PC-9 (cell line): ENCODE results near the gene APCDD1L. TPM values are rescaled to one million over a fixed set of nuclear protein-coding genes. Genes with fewer than 3 reads are reported as not detected.

Source experiments
- BruUV-seq: library from RNA; stranded (reverse); fragments of 400-500 nt; replicated peaks from 2 replicates; lab custom pipeline; 2021; lab: Mats Ljungman, UMichigan
- CTCF ChIA-PET: fragments of 300-600 bp; sonication (Branson Sonifier 250); formaldehyde crosslinking; loops from one replicate; lab custom pipeline; 2022; ENCODE audit warnings: antibody characterized with exemption; lab: Charles Lee
- POLR2A ChIA-PET: fragments of 300-600 bp; sonication (Branson Sonifier 250); formaldehyde crosslinking; loops from one replicate; lab custom pipeline; 2022; ENCODE audit warnings: antibody characterized with exemption; ENCODE audit not compliant: unreplicated experiment; lab: Charles Lee
- DNase-seq, 2 experiments: peaks; one replicate each; pipeline versions ENCODE4 v3.0.0 to v3.0.0-alpha.2; 2015 to 2022; ENCODE audit warnings: mixed read lengths in 1 of 2
- H2AFZ ChIP-seq: fragments of 200-600 bp; sonication (generic); 2 replicates; pipeline ENCODE4 v1.8.1; 2017; ENCODE audit warnings: antibody characterized with exemption
- H3F3A ChIP-seq: fragments of 200-600 bp; sonication (generic); 2 replicates; pipeline ENCODE4 v1.8.1; 2017; ENCODE audit warnings: antibody characterized with exemption, mild to moderate bottlenecking, low read depth; ENCODE audit not compliant: insufficient read depth
- H3K27ac ChIP-seq: fragments of 200-600 bp; sonication (generic); 2 replicates; pipeline ENCODE4 v1.6.1; 2016; ENCODE audit warnings: mixed run types
- H3K27me3 ChIP-seq: fragments of 200-600 bp; sonication (generic); 2 replicates; pipeline ENCODE4 v1.6.1; 2016; ENCODE audit warnings: low read depth, mixed run types; ENCODE audit not compliant: insufficient read depth
- H3K36me3 ChIP-seq: fragments of 200-600 bp; sonication (generic); 2 replicates; pipeline ENCODE4 v1.6.1; 2016; ENCODE audit warnings: low read depth, mixed run types
- H3K4me1 ChIP-seq: fragments of 200-600 bp; sonication (generic); replicated peaks from 2 replicates; pipeline ENCODE4 v1.6.1; 2016; ENCODE audit warnings: mixed run types; ENCODE audit not compliant: insufficient read depth
- H3K4me2 ChIP-seq: fragments of 200-600 bp; sonication (generic); 2 replicates; pipeline ENCODE4 v1.6.1; 2017; ENCODE audit warnings: mixed run types
- H3K4me3 ChIP-seq: fragments of 200-600 bp; sonication (generic); 2 replicates; pipeline ENCODE4 v1.6.1; 2016; ENCODE audit warnings: mixed run types
- H3K79me2 ChIP-seq: fragments of 200-600 bp; sonication (generic); 2 replicates; pipeline ENCODE4 v1.6.1; 2017; ENCODE audit warnings: low read depth, mixed run types
- H3K9me2 ChIP-seq: fragments of 200-600 bp; sonication (generic); 2 replicates; pipeline ENCODE4 v1.8.1; 2017; ENCODE audit warnings: mild to moderate bottlenecking; ENCODE audit not compliant: insufficient read depth
- H3K9me3 ChIP-seq: fragments of 200-600 bp; sonication (generic); 2 replicates; pipeline ENCODE4 v1.8.1; 2016; ENCODE audit warnings: low read depth; ENCODE audit not compliant: insufficient read depth
- H4K20me1 ChIP-seq: fragments of 200-600 bp; sonication (generic); 2 replicates; pipeline ENCODE4 v1.8.1; 2017; ENCODE audit not compliant: insufficient read depth
- EZH2 ChIP-seq: fragments of 200-600 bp; sonication (generic); IDR thresholded peaks from 2 replicates; pipeline ENCODE4 v1.8.0; 2017; ENCODE audit warnings: antibody characterized with exemption, low read depth
- intact Hi-C: fragments of 100-400 bp; cut with micrococcal nuclease; formaldehyde crosslinking; loops from one replicate; pipeline ENCODE4 v1.10.0; 2022; ENCODE audit not compliant: unreplicated experiment
- total RNA-seq: library from RNA; stranded (reverse); gene quantifications from 2 replicates; pipeline ENCODE4 v1.2.3, GENCODE V29; 2021
- TF ChIP-seq, protein P1 (sequence below): fragments of 200-600 bp; sonication (generic); conservative IDR thresholded peaks from 2 replicates; pipeline ENCODE4 v1.6.1; 2017; ENCODE audit warnings: mixed run types, antibody characterized with exemption, mild to moderate bottlenecking, moderate library complexity

Gene APCDD1L
- total RNA-seq, 1 experiment from 2014 or later: 3.0 TPM

GRCh38 chr20:58504566-58504965 is 10.6 kb downstream of the APCDD1L start:
- TF ChIP-seq, protein P1, sequence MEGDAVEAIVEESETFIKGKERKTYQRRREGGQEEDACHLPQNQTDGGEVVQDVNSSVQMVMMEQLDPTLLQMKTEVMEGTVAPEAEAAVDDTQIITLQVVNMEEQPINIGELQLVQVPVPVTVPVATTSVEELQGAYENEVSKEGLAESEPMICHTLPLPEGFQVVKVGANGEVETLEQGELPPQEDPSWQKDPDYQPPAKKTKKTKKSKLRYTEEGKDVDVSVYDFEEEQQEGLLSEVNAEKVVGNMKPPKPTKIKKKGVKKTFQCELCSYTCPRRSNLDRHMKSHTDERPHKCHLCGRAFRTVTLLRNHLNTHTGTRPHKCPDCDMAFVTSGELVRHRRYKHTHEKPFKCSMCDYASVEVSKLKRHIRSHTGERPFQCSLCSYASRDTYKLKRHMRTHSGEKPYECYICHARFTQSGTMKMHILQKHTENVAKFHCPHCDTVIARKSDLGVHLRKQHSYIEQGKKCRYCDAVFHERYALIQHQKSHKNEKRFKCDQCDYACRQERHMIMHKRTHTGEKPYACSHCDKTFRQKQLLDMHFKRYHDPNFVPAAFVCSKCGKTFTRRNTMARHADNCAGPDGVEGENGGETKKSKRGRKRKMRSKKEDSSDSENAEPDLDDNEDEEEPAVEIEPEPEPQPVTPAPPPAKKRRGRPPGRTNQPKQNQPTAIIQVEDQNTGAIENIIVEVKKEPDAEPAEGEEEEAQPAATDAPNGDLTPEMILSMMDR: no peak
- TF ChIP-seq EZH2: no peak
- Histone ChIP-seq H3K4me1 (no peaks in the 10 kb centered on the region), H3K4me3 (no peak overlapping the region), H3K27me3 (no peaks in the 10 kb centered on the region), H4K20me1 (no peaks in the 10 kb centered on the region), H3F3A (no peaks in the 10 kb centered on the region), H3K27ac (no peak overlapping the region), H3K9me3 (peaks cover 17% of the 10 kb centered on the region; the same call in 1 of the 2 replicates), H3K4me2 (no peak overlapping the region), H3K9me2 (no peaks in the 10 kb centered on the region), H3K79me2 (no peaks in the 10 kb centered on the region), H3K36me3 (no peaks in the 10 kb centered on the region), H2AFZ (no peak overlapping the region)
- BruUV-seq: no TSS peak
- DNase-seq: no peak
- POLR2A ChIA-PET: no interaction called here
- intact Hi-C loops: no loop called here
- CTCF ChIA-PET: no interaction called here

DNA sequence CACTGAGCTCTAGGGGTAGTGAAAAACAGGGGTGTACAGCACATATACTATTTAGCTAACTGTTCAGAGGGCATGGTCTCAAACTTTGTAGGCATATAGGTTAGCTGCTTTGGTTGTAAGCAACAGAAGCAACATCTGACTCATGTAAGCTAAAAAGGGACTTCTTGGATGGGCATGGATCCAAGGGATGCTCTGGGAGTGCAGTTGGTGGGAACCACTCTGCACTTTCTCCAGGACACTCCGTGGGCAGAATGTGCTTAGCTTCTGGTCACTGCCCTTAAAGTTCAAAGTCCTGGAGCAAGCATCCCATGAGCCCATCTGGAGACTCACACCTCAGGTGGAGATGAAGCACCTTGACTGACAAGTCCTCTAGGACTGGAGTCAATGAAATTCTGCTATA is 11.5 kb downstream of the APCDD1L start:
- H3K9me3 ChIP-seq: peaks cover 17% of the 10 kb centered on the region; the same call in 1 of the 2 replicates
- no peaks in the 10 kb centered on the region for H3K4me1 ChIP-seq
- intact Hi-C loops: no loop called here
- no peaks in the 10 kb centered on the region for H3F3A ChIP-seq
- H3K9me2 ChIP-seq: no peaks in the 10 kb centered on the region
- ChIA-PET CTCF (no interaction called here), POLR2A (no interaction called here)
- no peak overlapping the region for H2AFZ ChIP-seq
- no peak for TF ChIP-seq EZH2
- TF ChIP-seq, protein P1: no peak
- H3K27ac ChIP-seq: no peak overlapping the region
- H3K27me3 ChIP-seq: no peaks in the 10 kb centered on the region
- H3K79me2 ChIP-seq: no peaks in the 10 kb centered on the region
- H3K4me2 ChIP-seq: no peak overlapping the region
- BruUV-seq: no TSS peak
- H3K4me3 ChIP-seq: no peak overlapping the region
- no peaks in the 10 kb centered on the region for H3K36me3 ChIP-seq
- no peak for DNase-seq
- H4K20me1 ChIP-seq: no peaks in the 10 kb centered on the region

GRCh38 chr20:58500256-58500655 is 14.9 kb downstream of the APCDD1L start:
- Histone ChIP-seq H3K36me3 (no peaks in the 10 kb centered on the region), H4K20me1 (no peaks in the 10 kb centered on the region), H2AFZ (no peak overlapping the region), H3K4me2 (no peak overlapping the region), H3K4me3 (no peak overlapping the region), H3K9me2 (no peaks in the 10 kb centered on the region), H3K27ac (no peak overlapping the region), H3K27me3 (no peaks in the 10 kb centered on the region), H3K9me3 (peaks cover 3% of the 10 kb centered on the region; the same call in 1 of the 2 replicates), H3K4me1 (no peaks in the 10 kb centered on the region), H3K79me2 (no peaks in the 10 kb centered on the region), H3F3A (no peaks in the 10 kb centered on the region)
- TF ChIP-seq, protein P1: no peak
- intact Hi-C loops: no loop called here
- ChIA-PET CTCF (no interaction called here), POLR2A (no interaction called here)
- no TSS peak for BruUV-seq
- no peak for DNase-seq
